LNCaP clone FGC (cell line): ENCODE data around the gene PRKG1.
"Not testable (repeated sequence)": the region's sequence is repeated elsewhere in the genome, so short reads cannot be mapped to it uniquely, and the experiment has no call there.

Experiments
- DNase-seq: peaks from one replicate; pipeline ENCODE4 v3.0.0-alpha.2; 2011; ENCODE audit warnings: low read depth
- H3K4me3 ChIP-seq: 2 replicates; pipeline ENCODE4 v1.5.1; 2011; ENCODE audit warnings: mild to moderate bottlenecking, low read depth, low read length, control low read depth
- CTCF ChIP-seq: IDR thresholded peaks from 2 replicates; pipeline ENCODE4 v1.5.1; 2012; ENCODE audit warnings: mild to moderate bottlenecking; ENCODE audit not compliant: control insufficient read depth, insufficient read depth; ENCODE audit errors: extremely low read depth

Gene PRKG1

GRCh38 chr10:51273574-51273973, 199.3 kb downstream of the PRKG1 start:
- no peak for TF ChIP-seq CTCF
- no peak for DNase-seq
- no peak overlapping the region for H3K4me3 ChIP-seq

- not testable (repeated sequence) for DNase-seq, H3K4me3 ChIP-seq
Observed at GRCh38 chr10:51276097-51276496, 201.8 kb downstream of the PRKG1 start.

- not testable (repeated sequence) for DNase-seq, H3K4me3 ChIP-seq
Observed at GRCh38 chr10:51281387-51281786, 207.1 kb downstream of the PRKG1 start.

GRCh38 chr10:51285601-51286000, 211.3 kb downstream of the PRKG1 start:
- no peak overlapping the region for H3K4me3 ChIP-seq
- TF ChIP-seq CTCF: no peak
- no peak for DNase-seq

- no peak for DNase-seq
- TF ChIP-seq CTCF: no peak
- H3K4me3 ChIP-seq: no peak overlapping the region
Observed at GRCh38 chr10:51288511-51288910, 214.2 kb downstream of the PRKG1 start.

GRCh38 chr10:51289519-51289918, 215.2 kb downstream of the PRKG1 start:
- DNase-seq: no peak
- TF ChIP-seq CTCF: no peak

GRCh38 chr10:51291961-51292360, 217.7 kb downstream of the PRKG1 start:
- DNase-seq: no peak
- no peak for TF ChIP-seq CTCF
- H3K4me3 ChIP-seq: no peak overlapping the region

More at GRCh38 chr10:51289519-51289918, 215.2 kb downstream of the PRKG1 start:
- no peak overlapping the region for H3K4me3 ChIP-seq

GRCh38 chr10:51297438-51297837, 223.2 kb downstream of the PRKG1 start:
- no peak overlapping the region for H3K4me3 ChIP-seq
- no peak for DNase-seq
- no peak for TF ChIP-seq CTCF
